ENCODE results near the gene NCAM2. TPM values are rescaled to one million over a fixed set of nuclear protein-coding genes. Genes with fewer than 3 reads are reported as not detected.

Gene NCAM2
- total and polyA plus RNA-seq, 2 donors (not counting 1 experiment from before 2014, with no cell fraction given) = 0.13 TPM; not detected in 1

GRCh38 chr21:21085206-21085605, 87.0 kb downstream of the NCAM2 start:
- H3K9ac ChIP-seq (ENCODE audit: low read length) = no peak overlapping the region
- peaks cover 2% of the 10 kb centered on the region for H3K9me3 Mint-ChIP-seq (ENCODE audit: insufficient read depth)
- no peaks in the 10 kb centered on the region for H3K4me1 Mint-ChIP-seq
- TF ChIP-seq, protein P1, sequence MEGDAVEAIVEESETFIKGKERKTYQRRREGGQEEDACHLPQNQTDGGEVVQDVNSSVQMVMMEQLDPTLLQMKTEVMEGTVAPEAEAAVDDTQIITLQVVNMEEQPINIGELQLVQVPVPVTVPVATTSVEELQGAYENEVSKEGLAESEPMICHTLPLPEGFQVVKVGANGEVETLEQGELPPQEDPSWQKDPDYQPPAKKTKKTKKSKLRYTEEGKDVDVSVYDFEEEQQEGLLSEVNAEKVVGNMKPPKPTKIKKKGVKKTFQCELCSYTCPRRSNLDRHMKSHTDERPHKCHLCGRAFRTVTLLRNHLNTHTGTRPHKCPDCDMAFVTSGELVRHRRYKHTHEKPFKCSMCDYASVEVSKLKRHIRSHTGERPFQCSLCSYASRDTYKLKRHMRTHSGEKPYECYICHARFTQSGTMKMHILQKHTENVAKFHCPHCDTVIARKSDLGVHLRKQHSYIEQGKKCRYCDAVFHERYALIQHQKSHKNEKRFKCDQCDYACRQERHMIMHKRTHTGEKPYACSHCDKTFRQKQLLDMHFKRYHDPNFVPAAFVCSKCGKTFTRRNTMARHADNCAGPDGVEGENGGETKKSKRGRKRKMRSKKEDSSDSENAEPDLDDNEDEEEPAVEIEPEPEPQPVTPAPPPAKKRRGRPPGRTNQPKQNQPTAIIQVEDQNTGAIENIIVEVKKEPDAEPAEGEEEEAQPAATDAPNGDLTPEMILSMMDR (IDR thresholded peaks at IDR 0.05) = no peak
- TF ChIP-seq EZH2 (IDR thresholded peaks at IDR 0.05; ENCODE audit: borderline replicate concordance, insufficient read depth, low read depth, low read length, poor library complexity, severe bottlenecking) = no peak
- no peak overlapping the region for H2AFZ ChIP-seq (ENCODE audit: insufficient read depth, low read depth, low read length, poor library complexity, severe bottlenecking)
- DNase-seq (no peak), ATAC-seq (ENCODE audit: low read depth) (no peak)
- intact Hi-C loops (cut with micrococcal nuclease) = no loop called here
- H3K4me3 Mint-ChIP-seq = no peak overlapping the region
- H3K36me3 ChIP-seq (replicated peaks in 1 of 2; ENCODE audit: control extremely low read depth in 1 of 2, control insufficient read depth in 1 of 2, extremely low read depth in 1 of 2, insufficient read depth in 2 of 2, low read length in 1 of 2) = no peaks in the 10 kb centered on the region
- H3K27ac ChIP-seq (ENCODE audit: low read length in 2 of 2) = no peak overlapping the region
- H3K27me3 ChIP-seq (replicated peaks in 1 of 4; ENCODE audit: control extremely low read depth in 1 of 4, control insufficient read depth in 3 of 4, insufficient read depth in 4 of 4, low read length in 3 of 4) = no peaks in the 10 kb centered on the region
- no peak overlapping the region for H3K4me2 ChIP-seq (replicated peaks; ENCODE audit: low read depth, low read length, poor library complexity, severe bottlenecking)
- H3K27me3 Mint-ChIP-seq = no peaks in the 10 kb centered on the region
- ChIA-PET POLR2A (no interaction called here), CTCF (no interaction called here)
- peaks cover 0 to 5% (median 0%) of the 10 kb centered on the region in 3 donors for H3K9me3 ChIP-seq (ENCODE audit: control extremely low read depth in 1 of 3, control insufficient read depth in 2 of 3, insufficient read depth in 1 of 3, low read length in 2 of 3)
- no peak overlapping the region for H3K4me3 ChIP-seq (ENCODE audit: control extremely low read depth in 1 of 5, extremely low read depth in 1 of 5, insufficient read depth in 1 of 5, low read depth in 2 of 5, low read length in 4 of 5)
- WGBS (ENCODE audit: insufficient coverage) = 86% methylated on average over 2 of the region's 3 CpGs
- H3K4me1 ChIP-seq (ENCODE audit: control insufficient read depth in 2 of 2, insufficient read depth in 2 of 2, low read length in 2 of 2) = no peaks in the 10 kb centered on the region
- no peak overlapping the region for H3K27ac Mint-ChIP-seq
- H3K79me2 ChIP-seq (ENCODE audit: control insufficient read depth, insufficient read depth, low read length) = no peaks in the 10 kb centered on the region
- no peaks in the 10 kb centered on the region for H4K20me1 ChIP-seq (ENCODE audit: control insufficient read depth, insufficient read depth, low read length, poor library complexity, severe bottlenecking)

DNA sequence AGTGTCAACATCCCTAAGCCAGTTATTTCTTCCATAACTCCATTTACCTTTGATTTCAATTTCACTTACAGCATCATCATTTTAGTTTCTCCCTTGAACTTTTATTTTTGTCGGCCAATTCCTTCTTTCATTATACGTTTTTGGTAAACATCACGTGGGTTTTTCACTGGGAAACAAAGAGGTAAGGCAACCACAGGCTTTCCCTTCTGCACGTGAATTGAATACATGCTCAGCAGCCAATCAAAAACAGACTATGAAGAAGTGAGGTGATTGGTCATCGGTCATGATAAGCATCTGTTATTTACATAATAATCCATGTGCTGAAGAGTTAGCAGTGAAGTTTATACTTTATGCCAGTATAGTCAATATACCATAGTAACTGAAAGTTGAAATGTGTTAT, 98.7 kb downstream of the NCAM2 start:
- ChIA-PET POLR2A (no interaction called here), CTCF (no interaction called here)
- intact Hi-C loops (cut with micrococcal nuclease) = no loop called here
- no peak for TF ChIP-seq EZH2 (IDR thresholded peaks at IDR 0.05; ENCODE audit: borderline replicate concordance, insufficient read depth, low read depth, low read length, poor library complexity, severe bottlenecking)
- TF ChIP-seq, protein P1 (IDR thresholded peaks at IDR 0.05) = no peak
- ATAC-seq (ENCODE audit: low read depth) = no peak
- no peaks in the 10 kb centered on the region for H3K27me3 Mint-ChIP-seq
- no peak overlapping the region for H3K4me3 ChIP-seq (ENCODE audit: control extremely low read depth in 1 of 5, extremely low read depth in 1 of 5, insufficient read depth in 1 of 5, low read depth in 2 of 5, low read length in 4 of 5)
- no peaks in the 10 kb centered on the region for H4K20me1 ChIP-seq (ENCODE audit: control insufficient read depth, insufficient read depth, low read length, poor library complexity, severe bottlenecking)
- WGBS (ENCODE audit: insufficient coverage) = 100% methylated on average over 2 of the region's 5 CpGs
- no peaks in the 10 kb centered on the region for H3K4me1 Mint-ChIP-seq
- no peak overlapping the region for H3K27ac ChIP-seq (ENCODE audit: low read length in 2 of 2)
- no peak overlapping the region for H3K27ac Mint-ChIP-seq
- no peaks in the 10 kb centered on the region for H3K27me3 ChIP-seq (replicated peaks in 1 of 4; ENCODE audit: control extremely low read depth in 1 of 4, control insufficient read depth in 3 of 4, insufficient read depth in 4 of 4, low read length in 3 of 4)
- H3K4me3 Mint-ChIP-seq = no peak overlapping the region
- H3K79me2 ChIP-seq (ENCODE audit: control insufficient read depth, insufficient read depth, low read length) = no peaks in the 10 kb centered on the region
- H3K9me3 ChIP-seq (ENCODE audit: control extremely low read depth in 1 of 3, control insufficient read depth in 2 of 3, insufficient read depth in 1 of 3, low read length in 2 of 3) = no peaks in the 10 kb centered on the region
- DNase-seq = no peak
- H3K4me2 ChIP-seq (replicated peaks; ENCODE audit: low read depth, low read length, poor library complexity, severe bottlenecking) = no peak overlapping the region
- no peaks in the 10 kb centered on the region for H3K9me3 Mint-ChIP-seq (ENCODE audit: insufficient read depth)
- H3K36me3 ChIP-seq (replicated peaks in 1 of 2; ENCODE audit: control extremely low read depth in 1 of 2, control insufficient read depth in 1 of 2, extremely low read depth in 1 of 2, insufficient read depth in 2 of 2, low read length in 1 of 2) = no peaks in the 10 kb centered on the region
- no peaks in the 10 kb centered on the region for H3K4me1 ChIP-seq (ENCODE audit: control insufficient read depth in 2 of 2, insufficient read depth in 2 of 2, low read length in 2 of 2)
- H3K9ac ChIP-seq (ENCODE audit: low read length) = no peak overlapping the region
- H2AFZ ChIP-seq (ENCODE audit: insufficient read depth, low read depth, low read length, poor library complexity, severe bottlenecking) = no peak overlapping the region
